Stimulated activated effector memory CD8-positive, alpha-beta T cell treated with anti-CD3 and anti-CD28 coated beads, Interleukin-12 subunit alpha, Interleukin-12 subunit beta, amount 100 ng/mL, for 72 hours (primary cell): ENCODE measurements around the gene EPHA4.

Experiments used
- ATAC-seq: fragments of 150-1000 bp; cut with Tn5 transposase; 2 replicates; pipeline ENCODE4 v1.10.0; 2021
- DNase-seq, 2 donors: peaks; one replicate each; pipeline ENCODE4 v3.0.0; 2021 to 2022; ENCODE audit warnings: low spot score in 2 of 2
- H3K27ac Mint-ChIP-seq: one replicate; pipeline ENCODE4 v1.8.0; 2022; ENCODE audit warnings: mild to moderate bottlenecking, mixed read lengths
- H3K36me3 Mint-ChIP-seq: one replicate; pipeline ENCODE4 v1.8.0; 2022; ENCODE audit warnings: mild to moderate bottlenecking, mixed read lengths
- H3K4me1 Mint-ChIP-seq: one replicate; pipeline ENCODE4 v1.8.0; 2022; ENCODE audit warnings: mixed read lengths
- H3K4me3 Mint-ChIP-seq: one replicate; pipeline ENCODE4 v1.8.0; 2022; ENCODE audit warnings: mild to moderate bottlenecking, mixed read lengths
- H3K9me3 Mint-ChIP-seq: one replicate; pipeline ENCODE4 v1.8.0; 2022; ENCODE audit warnings: mixed read lengths

The EPHA4 gene

GRCh38 chr2:221439761-221440479, 132.2 kb downstream of the EPHA4 start:
- ATAC-seq (no peak), DNase-seq (no peak)
- Mint-ChIP-seq H3K4me1 (peaks cover 6% of the 10 kb centered on the region), H3K36me3 (peaks cover 4% of the 10 kb centered on the region), H3K9me3 (no peaks in the 10 kb centered on the region), H3K27ac (no peak overlapping the region), H3K4me3 (no peak overlapping the region)

- DNase-seq = no peak
Observed at GRCh38 chr2:221437056-221437455, 135.0 kb downstream of the EPHA4 start.

GRCh38 chr2:221435171-221435570, 136.9 kb downstream of the EPHA4 start:
- Mint-ChIP-seq H3K36me3 (peaks cover 13% of the 10 kb centered on the region), H3K27ac (no peak overlapping the region), H3K4me3 (no peak overlapping the region), H3K9me3 (no peaks in the 10 kb centered on the region), H3K4me1 (no peaks in the 10 kb centered on the region)
- DNase-seq (no peak), ATAC-seq (no peak)

More at GRCh38 chr2:221437056-221437455, 135.0 kb downstream of the EPHA4 start:
- H3K9me3 Mint-ChIP-seq = no peaks in the 10 kb centered on the region
- H3K4me1 Mint-ChIP-seq = no peaks in the 10 kb centered on the region
- ATAC-seq = no peak
- H3K36me3 Mint-ChIP-seq = peaks cover 13% of the 10 kb centered on the region
- H3K4me3 Mint-ChIP-seq = no peak overlapping the region
- no peak overlapping the region for H3K27ac Mint-ChIP-seq

GRCh38 chr2:221434142-221434541, 138.0 kb downstream of the EPHA4 start:
- Mint-ChIP-seq H3K27ac (no peak overlapping the region), H3K4me3 (no peak overlapping the region), H3K9me3 (no peaks in the 10 kb centered on the region), H3K36me3 (peaks cover 13% of the 10 kb centered on the region), H3K4me1 (no peaks in the 10 kb centered on the region)
- DNase-seq (no peak), ATAC-seq (no peak)

GRCh38 chr2:221431477-221431876, 140.6 kb downstream of the EPHA4 start:
- Mint-ChIP-seq H3K27ac (no peak overlapping the region), H3K4me3 (no peak overlapping the region), H3K36me3 (peaks cover 8% of the 10 kb centered on the region), H3K9me3 (no peaks in the 10 kb centered on the region), H3K4me1 (no peaks in the 10 kb centered on the region)
- no peak for DNase-seq
- no peak for ATAC-seq

DNA sequence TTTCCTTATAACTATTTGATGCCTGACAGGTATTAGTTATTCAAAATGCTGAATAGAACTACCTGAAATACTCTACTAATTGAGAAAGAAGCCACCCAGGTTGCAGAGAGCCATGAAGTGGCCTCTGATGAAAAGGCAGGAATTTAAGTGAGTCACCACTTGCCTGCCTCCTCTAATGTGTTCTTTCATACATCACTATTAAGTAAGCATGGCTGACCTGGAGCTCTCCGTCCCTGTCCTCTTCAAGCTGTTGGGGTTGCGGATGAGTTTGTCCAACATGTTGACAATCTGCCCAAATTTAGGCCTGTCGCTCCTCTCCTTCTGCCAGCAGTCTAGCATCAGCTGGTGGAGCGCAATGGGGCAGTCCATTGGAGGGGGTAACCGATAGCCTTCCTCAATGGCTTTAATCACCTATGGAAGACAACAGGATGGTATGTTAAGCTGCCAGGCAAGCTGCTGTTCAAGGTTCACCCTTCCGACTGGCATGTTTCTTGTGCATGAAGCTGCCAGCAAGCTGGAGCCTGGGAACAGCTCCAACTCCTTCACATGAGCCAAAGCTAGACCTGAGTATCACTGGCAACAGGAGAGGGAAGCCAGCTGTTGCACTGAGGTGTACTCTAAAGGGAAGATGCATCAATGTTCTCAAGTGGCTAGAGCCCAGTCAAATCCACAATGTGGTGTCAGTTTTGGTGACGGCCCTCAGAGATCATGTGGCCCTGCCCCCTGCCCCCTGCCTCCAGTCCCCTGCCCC, 142.2 kb downstream of the EPHA4 start:
- no peaks in the 10 kb centered on the region for H3K9me3 Mint-ChIP-seq
- H3K4me1 Mint-ChIP-seq = no peaks in the 10 kb centered on the region
- H3K27ac Mint-ChIP-seq = no peak overlapping the region
- no peak overlapping the region for H3K4me3 Mint-ChIP-seq
- ATAC-seq (no peak), DNase-seq (no peak)
- peaks cover 19% of the 10 kb centered on the region for H3K36me3 Mint-ChIP-seq

- no peak overlapping the region for H3K27ac Mint-ChIP-seq
- no peak for ATAC-seq
Observed at GRCh38 chr2:221428896-221429295, 143.2 kb downstream of the EPHA4 start.

DNA sequence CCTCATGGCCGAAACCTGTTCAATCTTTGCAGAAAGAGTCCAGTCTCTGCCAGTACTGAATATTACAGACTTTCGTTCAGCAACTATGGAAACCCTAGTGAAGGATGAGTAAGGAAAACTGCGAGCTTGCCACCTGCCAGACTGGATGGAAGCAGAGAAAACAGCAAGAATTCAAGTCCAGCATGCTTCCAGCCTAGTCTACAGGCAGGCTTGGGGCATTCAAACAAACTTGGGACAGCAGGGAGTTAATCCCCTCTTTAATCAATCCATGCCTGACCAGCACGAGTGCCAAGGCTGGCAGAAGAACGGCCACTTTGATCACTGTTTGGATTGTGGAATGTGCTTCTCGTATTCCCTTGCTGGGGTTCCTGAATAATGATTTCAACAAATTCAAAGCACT, 145.2 kb downstream of the EPHA4 start:
- peaks cover 15% of the 10 kb centered on the region for H3K36me3 Mint-ChIP-seq
- H3K4me3 Mint-ChIP-seq = no peak overlapping the region
- no peaks in the 10 kb centered on the region for H3K9me3 Mint-ChIP-seq
- no peak overlapping the region for H3K27ac Mint-ChIP-seq
- DNase-seq (no peak), ATAC-seq (no peak)
- H3K4me1 Mint-ChIP-seq = no peaks in the 10 kb centered on the region

More at GRCh38 chr2:221428896-221429295, 143.2 kb downstream of the EPHA4 start:
- Mint-ChIP-seq H3K4me3 (no peak overlapping the region), H3K36me3 (peaks cover 16% of the 10 kb centered on the region), H3K9me3 (no peaks in the 10 kb centered on the region), H3K4me1 (no peaks in the 10 kb centered on the region)
- no peak for DNase-seq

- Mint-ChIP-seq H3K36me3 (peaks cover 15% of the 10 kb centered on the region), H3K9me3 (no peaks in the 10 kb centered on the region), H3K4me3 (no peak overlapping the region), H3K27ac (no peak overlapping the region), H3K4me1 (no peaks in the 10 kb centered on the region)
- DNase-seq (no peak), ATAC-seq (no peak)
Observed at GRCh38 chr2:221425891-221426290, 146.2 kb downstream of the EPHA4 start.

- peak overlapping the region; percentile 11 for H3K27ac Mint-ChIP-seq
Observed at GRCh38 chr2:221425353-221425752, 146.8 kb downstream of the EPHA4 start.

DNA sequence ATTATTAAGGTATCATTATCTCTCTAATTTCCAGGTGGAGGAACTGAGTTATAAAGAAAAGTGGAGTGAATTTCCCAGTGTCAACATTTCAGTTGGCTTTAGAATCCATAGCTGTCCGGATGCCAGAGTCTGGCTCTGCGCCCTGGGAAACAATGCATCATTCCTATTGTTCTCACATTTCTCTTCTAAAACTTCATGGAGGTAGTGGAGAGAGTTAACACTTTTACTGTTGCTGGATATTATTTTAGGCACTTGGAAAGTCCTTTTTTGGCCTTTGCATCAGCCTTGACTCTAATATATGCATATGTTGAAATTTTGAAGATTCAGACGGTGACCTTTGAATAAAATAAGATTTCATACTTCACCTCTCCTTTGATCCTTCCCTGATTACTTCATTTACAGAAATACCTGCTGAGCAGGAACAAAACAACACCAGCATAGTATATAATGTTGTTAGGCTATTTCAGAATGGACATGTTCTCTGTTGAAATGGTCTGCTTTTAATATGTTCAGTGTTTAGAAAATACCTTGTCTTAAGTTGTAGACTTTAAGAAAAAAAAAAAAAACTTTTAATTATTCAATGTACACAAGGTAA, 148.8 kb downstream of the EPHA4 start:
- peaks cover 15% of the 10 kb centered on the region for H3K36me3 Mint-ChIP-seq
- DNase-seq (no peak), ATAC-seq (no peak)
- H3K27ac Mint-ChIP-seq = no peak overlapping the region
- H3K9me3 Mint-ChIP-seq = no peaks in the 10 kb centered on the region
- H3K4me3 Mint-ChIP-seq = no peak overlapping the region
- peaks cover 10% of the 10 kb centered on the region for H3K4me1 Mint-ChIP-seq

More at GRCh38 chr2:221425353-221425752, 146.8 kb downstream of the EPHA4 start:
- Mint-ChIP-seq H3K4me1 (peaks cover 3% of the 10 kb centered on the region), H3K9me3 (no peaks in the 10 kb centered on the region), H3K4me3 (no peak overlapping the region), H3K36me3 (peaks cover 15% of the 10 kb centered on the region)
- ATAC-seq (no peak), DNase-seq (no peak)

GRCh38 chr2:221422516-221423209, 149.4 kb downstream of the EPHA4 start:
- ATAC-seq (no peak), DNase-seq (no peak)
- Mint-ChIP-seq H3K4me1 (peaks cover 10% of the 10 kb centered on the region), H3K36me3 (peaks cover 15% of the 10 kb centered on the region), H3K4me3 (no peak overlapping the region), H3K27ac (no peak overlapping the region), H3K9me3 (no peaks in the 10 kb centered on the region)

DNA sequence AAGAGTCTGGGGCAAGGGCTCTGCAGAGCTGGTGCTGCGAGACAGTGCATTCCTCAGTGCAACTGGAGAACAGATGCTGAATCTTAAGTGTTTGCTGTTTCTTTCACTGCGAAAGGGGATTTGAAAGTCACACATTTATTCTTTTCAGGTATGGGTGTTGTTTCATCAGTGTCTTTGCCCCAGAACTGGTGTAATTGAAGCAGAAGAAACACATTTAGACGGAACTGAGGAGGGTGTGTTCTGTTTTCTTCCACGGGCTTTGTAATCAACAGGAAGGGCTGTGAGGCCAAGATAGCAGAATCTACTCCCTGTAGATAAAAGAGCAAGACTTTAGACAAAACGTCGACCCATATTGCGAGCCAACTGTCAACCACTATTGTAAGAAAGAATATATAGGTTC, 151.9 kb downstream of the EPHA4 start:
- Mint-ChIP-seq H3K36me3 (peaks cover 7% of the 10 kb centered on the region), H3K9me3 (no peaks in the 10 kb centered on the region), H3K4me1 (peaks cover 10% of the 10 kb centered on the region), H3K4me3 (peak overlapping the region; percentile 36), H3K27ac (peak overlapping the region; percentile 85)
- no peak for DNase-seq
- ATAC-seq = no peak

GRCh38 chr2:221415789-221416188, 156.3 kb downstream of the EPHA4 start:
- Mint-ChIP-seq H3K9me3 (no peaks in the 10 kb centered on the region), H3K4me3 (no peak overlapping the region), H3K36me3 (no peaks in the 10 kb centered on the region), H3K4me1 (peaks cover 10% of the 10 kb centered on the region), H3K27ac (no peak overlapping the region)
- ATAC-seq (no peak), DNase-seq (no peak)

GRCh38 chr2:221412978-221413377, 159.1 kb downstream of the EPHA4 start:
- Mint-ChIP-seq H3K4me1 (no peaks in the 10 kb centered on the region), H3K4me3 (no peak overlapping the region), H3K36me3 (no peaks in the 10 kb centered on the region), H3K9me3 (no peaks in the 10 kb centered on the region), H3K27ac (no peak overlapping the region)
- DNase-seq (no peak), ATAC-seq (no peak)
